COR-L47 (cell line): Measurements from ENCODE around the gene PLEK2.
"Not testable (repeated sequence)": the region's sequence is repeated elsewhere in the genome, so short reads cannot be mapped to it uniquely, and the experiment has no call there.

Experiments used
- DNase-seq: peaks from one replicate; lab custom pipeline; 2025; lab: John Stamatoyannopoulos, UW

The PLEK2 gene, protein sequence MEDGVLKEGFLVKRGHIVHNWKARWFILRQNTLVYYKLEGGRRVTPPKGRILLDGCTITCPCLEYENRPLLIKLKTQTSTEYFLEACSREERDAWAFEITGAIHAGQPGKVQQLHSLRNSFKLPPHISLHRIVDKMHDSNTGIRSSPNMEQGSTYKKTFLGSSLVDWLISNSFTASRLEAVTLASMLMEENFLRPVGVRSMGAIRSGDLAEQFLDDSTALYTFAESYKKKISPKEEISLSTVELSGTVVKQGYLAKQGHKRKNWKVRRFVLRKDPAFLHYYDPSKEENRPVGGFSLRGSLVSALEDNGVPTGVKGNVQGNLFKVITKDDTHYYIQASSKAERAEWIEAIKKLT

DNA sequence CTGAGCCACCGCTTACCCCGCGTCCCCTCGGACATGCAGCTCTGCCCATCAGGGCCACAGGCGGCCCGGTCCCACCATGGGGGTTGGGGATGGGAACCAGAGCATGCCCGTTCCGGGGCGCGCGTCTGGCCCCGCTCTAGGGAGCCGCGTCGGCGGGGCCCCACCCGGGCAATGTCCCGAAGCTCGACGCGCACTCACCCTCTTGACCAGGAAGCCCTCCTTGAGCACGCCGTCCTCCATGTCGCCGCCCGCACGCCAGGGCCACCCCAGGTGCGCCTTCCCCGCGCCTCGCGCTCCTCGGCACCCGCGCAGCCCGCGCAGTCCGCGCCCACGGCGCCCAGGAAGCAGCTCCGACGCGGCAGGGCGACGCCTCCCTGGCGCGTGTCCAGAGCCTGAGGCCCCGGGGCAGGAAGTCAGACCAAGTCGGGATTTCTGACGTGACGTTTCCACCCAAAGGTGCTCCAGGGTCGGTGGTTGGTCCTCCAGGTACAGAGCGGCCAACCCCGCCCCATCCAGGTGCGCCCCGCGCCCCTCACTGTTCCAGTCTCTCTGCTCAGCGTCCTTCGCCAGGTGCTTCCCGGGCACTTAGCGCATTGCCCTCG is at the start of gene PLEK2:
TSS of gene PLEK2 (minus strand) at position 346 of the 602 bp plus-strand sequence. CDS start at position 240, 106 bp downstream.
- DNase-seq: peak; percentile 73

DNA sequence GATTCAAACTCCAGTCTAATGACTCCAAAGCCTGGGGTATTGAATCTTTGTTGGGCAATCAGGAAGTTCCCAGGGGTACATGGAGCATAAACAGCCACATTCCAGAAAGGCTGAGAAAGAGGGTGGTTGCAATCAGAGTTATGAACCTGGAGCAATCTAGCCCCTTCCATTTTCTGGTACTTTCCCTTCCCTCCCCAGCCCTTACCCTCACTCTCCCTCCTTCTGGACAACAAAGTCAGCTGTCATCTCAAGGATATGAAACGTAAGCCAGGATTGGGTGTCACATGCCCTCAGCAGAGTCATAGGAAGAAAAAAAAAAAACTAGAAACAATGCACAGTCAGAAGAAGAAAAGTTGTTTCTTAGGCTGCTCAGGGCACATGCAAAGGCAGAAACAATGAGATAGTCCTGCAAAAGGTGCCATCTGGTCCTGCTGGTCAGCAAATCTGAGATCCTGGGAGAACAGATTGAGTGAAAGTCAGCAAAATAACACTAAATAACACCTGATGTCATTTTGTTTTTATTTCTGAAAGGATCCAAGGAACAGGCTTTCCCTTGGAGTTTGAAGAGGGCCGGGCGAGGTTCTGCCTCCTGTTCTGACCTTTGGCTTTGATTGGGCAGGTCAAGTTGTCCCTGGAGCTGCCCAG is 49.5 kb upstream of the PLEK2 start:
- no peak for DNase-seq

DNA sequence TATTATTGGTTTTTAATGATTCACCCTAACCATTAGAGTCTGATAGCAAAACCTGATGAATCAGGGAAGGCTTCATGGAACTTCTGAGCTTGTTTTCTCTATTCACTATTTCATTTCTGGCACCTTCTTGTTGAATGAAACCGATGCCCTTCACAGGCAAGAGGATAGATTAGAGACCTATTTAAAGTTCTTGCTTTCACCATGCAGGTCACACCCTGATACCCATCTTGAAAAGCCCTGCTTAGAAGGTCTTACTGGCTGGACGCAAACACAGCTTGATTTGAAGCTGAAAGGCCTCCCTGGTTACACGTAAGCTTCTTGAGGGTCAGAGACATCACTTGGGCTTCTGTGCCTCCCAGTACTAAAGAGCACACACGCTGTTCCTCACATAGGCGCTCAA is 47.4 kb upstream of the PLEK2 start:
- DNase-seq: no peak

GRCh38 chr14:67457782-67458181 is 45.8 kb upstream of the PLEK2 start:
- no peak for DNase-seq

DNA sequence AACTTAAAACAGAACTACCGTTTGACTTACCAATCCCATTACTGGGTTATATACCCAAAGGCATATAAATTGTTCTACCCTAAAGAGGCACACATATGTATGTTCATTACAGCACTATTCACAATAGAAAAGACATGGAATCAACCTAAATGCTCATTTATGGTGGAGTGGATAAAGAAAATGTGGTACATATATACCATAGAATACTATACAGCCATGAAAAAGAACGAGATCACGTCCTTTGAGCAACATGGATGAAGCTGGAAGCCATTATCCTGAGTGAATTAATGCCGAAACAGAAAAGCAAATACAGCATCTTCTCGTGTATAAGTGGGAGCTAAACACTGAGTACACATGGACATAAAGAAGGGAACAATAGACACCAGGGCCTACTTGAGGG is 44.8 kb upstream of the PLEK2 start:
- no peak for DNase-seq

DNA sequence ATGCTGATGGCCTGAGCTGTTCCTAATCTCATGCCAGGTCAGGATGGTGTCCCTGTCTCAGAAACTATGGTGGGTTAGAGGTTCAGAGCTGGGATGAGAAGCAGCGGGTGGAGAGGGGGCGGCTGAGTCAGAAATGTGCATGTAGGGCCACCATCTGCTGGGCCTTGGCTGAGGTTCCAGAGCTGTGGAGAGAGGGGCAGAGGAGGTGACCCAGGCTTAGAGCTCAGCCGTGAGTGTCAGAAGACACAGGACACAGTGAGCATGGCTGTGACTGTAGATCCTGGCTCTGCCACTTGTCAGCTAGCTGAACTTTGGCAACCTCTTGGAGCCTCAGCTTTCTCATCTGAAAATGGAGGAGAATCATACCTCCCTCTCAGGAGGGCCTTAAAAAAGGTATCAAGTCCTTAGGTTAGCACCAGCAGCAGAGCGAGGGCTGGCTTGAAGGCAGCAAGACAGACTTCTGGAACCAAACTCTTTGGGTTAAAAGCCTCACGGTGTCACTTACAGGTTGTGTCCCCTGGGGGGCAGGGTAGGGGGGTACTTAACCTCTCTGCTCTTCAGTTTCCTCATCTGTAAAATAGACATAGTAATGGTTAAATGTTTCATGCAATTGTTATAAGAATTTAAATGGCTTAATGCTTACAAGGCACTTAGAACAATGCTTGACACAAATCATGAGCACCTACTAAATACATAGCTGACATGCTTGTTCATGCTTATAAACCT is 41.8 kb upstream of the PLEK2 start:
- no peak for DNase-seq

GRCh38 chr14:67451667-67452066 is 39.7 kb upstream of the PLEK2 start:
- not testable (repeated sequence) for DNase-seq

- no peak for DNase-seq
These were observed 37.1 kb upstream of the PLEK2 start for GRCh38 chr14:67449096-67449495.

DNA sequence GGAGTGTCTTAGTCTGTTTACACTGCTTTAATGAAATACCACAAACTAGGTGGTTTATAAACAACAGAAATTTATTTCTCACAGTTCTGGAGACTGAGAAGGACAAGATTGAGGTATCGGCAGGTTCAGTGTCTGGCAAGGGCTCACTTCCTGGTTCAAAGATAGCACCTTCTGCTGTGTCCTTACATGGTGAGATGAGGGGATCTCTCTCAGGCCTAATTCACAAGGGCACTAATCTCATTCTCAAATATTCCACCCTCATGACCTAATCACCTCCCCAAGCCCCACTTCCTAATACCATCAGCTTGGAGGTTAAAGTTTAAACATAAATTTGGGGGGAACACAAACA is 35.0 kb upstream of the PLEK2 start:
- DNase-seq: no peak

DNA sequence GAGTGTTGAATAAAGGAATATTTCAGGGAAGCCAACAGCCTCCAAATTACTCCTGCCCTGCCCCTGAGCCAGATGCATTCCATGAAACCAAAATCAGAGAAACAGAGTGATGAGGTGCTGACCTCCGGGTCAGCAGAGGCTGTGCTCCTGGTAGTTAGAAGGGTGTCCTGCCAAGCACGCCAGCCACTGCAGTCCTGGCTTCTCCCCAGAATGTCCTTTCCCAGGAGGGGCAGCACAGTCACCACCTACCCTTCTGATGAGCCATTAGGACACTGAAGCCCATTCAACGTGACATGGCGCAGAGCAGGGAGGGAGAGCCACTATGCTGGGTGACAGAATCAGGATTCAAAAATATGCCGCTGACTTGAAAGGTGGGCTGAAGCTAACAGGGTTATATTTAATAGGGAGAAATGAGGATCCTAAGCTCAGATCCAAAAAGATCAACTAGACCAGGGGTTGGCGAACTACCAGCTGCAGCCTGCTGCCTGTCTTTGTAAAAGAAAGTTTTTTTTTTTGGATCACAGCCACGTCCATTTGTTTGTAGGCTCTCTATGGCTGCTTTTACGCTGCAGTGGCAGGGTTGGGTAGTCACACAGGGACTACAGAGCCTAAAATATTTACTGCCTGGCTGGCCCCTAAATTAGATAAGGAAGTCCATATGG is 34.5 kb upstream of the PLEK2 start:
- peak; percentile 24 for DNase-seq

DNA sequence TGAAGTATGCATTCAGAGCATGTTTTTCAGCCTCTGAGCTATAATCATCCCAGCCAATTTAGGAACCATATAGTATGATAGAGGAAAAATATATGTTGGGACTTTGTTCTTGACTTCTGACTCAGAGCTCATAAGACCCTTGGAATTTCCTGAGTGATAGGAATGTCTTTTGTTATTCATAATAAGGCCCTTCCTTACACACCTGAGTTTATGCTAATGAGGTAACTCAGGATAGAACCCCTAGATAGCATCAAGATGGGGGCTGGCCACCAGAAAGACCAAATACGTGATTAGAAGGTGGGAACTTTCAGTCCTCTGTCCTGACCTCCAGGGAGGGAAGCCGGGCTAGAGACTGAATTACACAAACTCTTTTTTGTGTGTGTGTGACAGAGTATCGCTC is 32.4 kb upstream of the PLEK2 start:
- no peak for DNase-seq

GRCh38 chr14:67442139-67442906 is 30.4 kb upstream of the PLEK2 start:
- DNase-seq: no peak

DNA sequence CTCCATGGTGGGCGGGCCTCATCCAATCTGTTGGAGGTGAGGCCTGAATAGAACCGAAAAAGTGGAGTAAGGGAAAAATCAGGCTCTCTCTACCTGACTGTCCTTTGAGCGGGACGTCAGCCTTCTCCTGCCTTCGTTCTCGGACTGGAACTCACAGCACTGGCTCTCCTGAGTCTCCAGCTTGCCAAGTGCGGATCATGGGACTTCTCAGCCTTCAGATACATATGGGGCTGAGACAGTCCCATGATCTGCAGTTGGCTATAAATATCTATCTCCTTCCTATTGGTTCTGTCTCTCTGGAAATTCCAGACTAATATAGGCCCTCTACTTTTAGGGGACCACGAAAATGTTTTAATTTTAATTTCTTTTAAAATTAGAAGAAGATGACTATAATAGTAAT is 29.7 kb upstream of the PLEK2 start:
- no peak for DNase-seq

DNA sequence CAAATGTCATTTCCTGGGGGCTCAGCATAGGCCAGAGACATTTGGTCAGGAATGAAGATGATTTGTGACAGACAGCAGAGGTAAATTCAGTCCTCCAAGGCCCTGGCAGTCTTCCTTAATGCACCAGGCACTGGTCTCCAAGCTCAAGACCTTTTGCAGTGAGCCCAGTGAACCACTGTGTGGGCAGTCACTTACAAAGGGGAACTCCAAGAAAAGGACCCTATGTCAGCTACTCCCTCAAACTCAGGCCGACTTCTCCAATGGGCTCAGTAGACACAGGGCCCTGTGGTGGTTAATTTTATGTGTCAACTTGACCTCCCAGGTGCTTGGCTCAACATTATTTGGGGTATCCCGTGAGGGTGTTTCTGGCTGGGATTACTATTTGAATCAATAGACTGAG is 29.3 kb upstream of the PLEK2 start:
- DNase-seq: no peak

DNA sequence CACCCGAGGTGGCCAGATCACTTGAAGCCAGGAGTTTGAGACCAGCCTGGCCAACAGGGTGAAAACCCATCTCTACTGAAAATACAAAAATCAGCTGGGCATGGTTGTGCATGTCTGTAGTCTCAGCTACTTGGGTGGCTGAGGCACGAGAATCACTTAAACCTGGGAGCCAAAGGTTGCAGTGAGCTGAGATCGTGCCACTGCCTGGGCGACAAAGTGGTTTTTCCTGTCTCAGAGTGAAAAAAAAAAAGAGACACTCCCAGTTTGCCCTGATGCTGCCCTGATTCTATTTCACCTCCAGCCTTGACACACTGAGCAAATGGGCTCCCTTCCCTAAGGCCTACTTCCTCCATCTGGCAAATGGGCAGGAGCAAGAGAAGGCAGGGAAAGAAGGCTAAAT is 28.5 kb upstream of the PLEK2 start:
- no peak for DNase-seq

- DNase-seq: no peak
These were observed 27.0 kb upstream of the PLEK2 start for GRCh38 chr14:67438969-67439368.

GRCh38 chr14:67436006-67436866 is 24.3 kb upstream of the PLEK2 start:
- no peak for DNase-seq

DNA sequence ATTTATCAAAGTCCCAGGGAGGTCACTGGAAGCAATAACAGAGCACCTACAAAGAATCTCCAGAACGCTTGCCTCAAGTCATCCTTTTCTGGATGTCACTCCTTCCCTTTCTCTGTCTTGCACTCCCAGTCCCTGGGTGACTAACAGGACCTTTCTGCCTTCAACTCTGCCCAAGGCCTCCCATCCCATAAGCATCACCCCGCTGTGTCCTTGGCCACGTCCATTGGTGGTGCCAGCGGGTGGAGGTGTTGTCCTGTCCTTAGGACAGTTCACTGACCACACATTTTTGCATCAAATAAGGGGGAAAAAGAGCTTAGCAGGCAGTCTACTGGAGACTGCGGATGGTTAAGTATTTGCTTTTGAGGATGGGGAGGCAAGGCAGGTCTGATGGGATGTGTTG is 23.6 kb upstream of the PLEK2 start:
- no peak for DNase-seq

DNA sequence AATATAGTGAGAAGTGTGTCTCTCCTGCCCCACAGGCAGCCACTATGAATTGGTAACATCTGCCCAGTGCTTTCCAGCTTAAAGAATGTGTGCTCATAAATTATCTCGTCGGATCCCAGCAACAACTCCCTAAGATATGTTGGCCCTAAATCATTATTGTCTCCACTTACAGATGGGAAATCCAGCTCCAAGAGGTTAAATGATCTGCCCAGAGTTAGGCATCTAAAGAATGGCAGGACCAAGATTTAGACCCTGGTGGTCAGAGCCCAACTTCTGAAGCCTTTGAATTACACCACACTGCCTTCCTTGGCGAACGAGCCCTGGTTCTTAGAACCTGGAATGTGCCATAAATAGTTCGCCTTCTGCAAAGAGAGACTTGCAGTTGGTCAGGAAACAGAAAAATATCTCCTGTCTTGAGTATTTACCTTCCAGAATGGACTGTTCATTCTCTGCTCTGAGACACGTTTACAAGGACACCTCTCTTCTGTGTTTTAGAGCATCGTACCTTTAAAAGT is 20.1 kb upstream of the PLEK2 start:
- no peak for DNase-seq

- no peak for DNase-seq
These were observed 17.7 kb upstream of the PLEK2 start for GRCh38 chr14:67429510-67430205.
